Measurements from ENCODE around the gene CHRNE.
A peak's percentile ranks its signal among the peaks of the same experiment; 100 is the strongest.
"Not testable (repeated sequence)": the region's sequence is repeated elsewhere in the genome, so short reads cannot be mapped to it uniquely, and the experiment has no call there.

Gene CHRNE

GRCh38 chr17:4858068-4858881, 44.6 kb downstream of the CHRNE start:
- TF ChIP-seq POLR2A (IDR thresholded peaks at IDR 0.05; ENCODE audit: low read depth, low read length) (no peak), POLR2AphosphoS5 (IDR thresholded peaks at IDR 0.05; ENCODE audit: low read depth, low read length) (no peak), TAF1 (IDR thresholded peaks at IDR 0.05; ENCODE audit: borderline replicate concordance, low read depth, low read length) (no peak)
- no peak for FAIRE-seq
- no peak for DNase-seq (ENCODE audit: insufficient read length)

GRCh38 chr17:4857347-4857746, 45.6 kb downstream of the CHRNE start:
- not testable (repeated sequence) for FAIRE-seq; DNase-seq (ENCODE audit: insufficient read length)

- DNase-seq (ENCODE audit: insufficient read length) (no peak), FAIRE-seq (no peak)
- TF ChIP-seq TAF1 (IDR thresholded peaks at IDR 0.05; ENCODE audit: borderline replicate concordance, low read depth, low read length), result no peak
- no peak for TF ChIP-seq POLR2A (IDR thresholded peaks at IDR 0.05; ENCODE audit: low read depth, low read length)
- TF ChIP-seq POLR2AphosphoS5 (IDR thresholded peaks at IDR 0.05; ENCODE audit: low read depth, low read length), result no peak
These were observed 46.0 kb downstream of the CHRNE start for GRCh38 chr17:4856937-4857314.

GRCh38 chr17:4856271-4856936, 46.5 kb downstream of the CHRNE start:
- FAIRE-seq, result no peak
- TF ChIP-seq POLR2AphosphoS5 (IDR thresholded peaks at IDR 0.05; ENCODE audit: low read depth, low read length), result no peak
- no peak for TF ChIP-seq TAF1 (IDR thresholded peaks at IDR 0.05; ENCODE audit: borderline replicate concordance, low read depth, low read length)
- DNase-seq (ENCODE audit: insufficient read length), result no peak

- TF ChIP-seq POLR2A (IDR thresholded peaks at IDR 0.05; ENCODE audit: low read depth, low read length) (no peak), POLR2AphosphoS5 (IDR thresholded peaks at IDR 0.05; ENCODE audit: low read depth, low read length) (no peak), TAF1 (IDR thresholded peaks at IDR 0.05; ENCODE audit: borderline replicate concordance, low read depth, low read length) (no peak)
- no peak for FAIRE-seq
- no peak for DNase-seq (ENCODE audit: insufficient read length)
These were observed 48.7 kb downstream of the CHRNE start for GRCh38 chr17:4854111-4854681.

GRCh38 chr17:4853208-4853671, 49.7 kb downstream of the CHRNE start:
- DNase-seq (ENCODE audit: insufficient read length) (no peak), FAIRE-seq (no peak)
- no peak for TF ChIP-seq POLR2AphosphoS5 (IDR thresholded peaks at IDR 0.05; ENCODE audit: low read depth, low read length)
- no peak for TF ChIP-seq POLR2A (IDR thresholded peaks at IDR 0.05; ENCODE audit: low read depth, low read length)
- TF ChIP-seq TAF1 (IDR thresholded peaks at IDR 0.05; ENCODE audit: borderline replicate concordance, low read depth, low read length), result no peak

- DNase-seq (ENCODE audit: insufficient read length) (no peak), FAIRE-seq (peak; percentile 42)
- TF ChIP-seq POLR2A (IDR thresholded peaks at IDR 0.05; ENCODE audit: low read depth, low read length) (no peak), POLR2AphosphoS5 (IDR thresholded peaks at IDR 0.05; ENCODE audit: low read depth, low read length) (no peak)
These were observed 50.2 kb downstream of the CHRNE start for GRCh38 chr17:4852567-4853207.

GRCh38 chr17:4851084-4851483, 51.8 kb downstream of the CHRNE start:
- FAIRE-seq, result no peak
- no peak for TF ChIP-seq TAF1 (IDR thresholded peaks at IDR 0.05; ENCODE audit: borderline replicate concordance, low read depth, low read length)
- no peak for TF ChIP-seq POLR2A (IDR thresholded peaks at IDR 0.05; ENCODE audit: low read depth, low read length)
- no peak for TF ChIP-seq POLR2AphosphoS5 (IDR thresholded peaks at IDR 0.05; ENCODE audit: low read depth, low read length)
- DNase-seq (ENCODE audit: insufficient read length), result no peak

GRCh38 chr17:4850246-4850645, 52.7 kb downstream of the CHRNE start:
- no peak for FAIRE-seq

GRCh38 chr17:4849011-4849536, 53.8 kb downstream of the CHRNE start:
- TF ChIP-seq TAF1 (IDR thresholded peaks at IDR 0.05; ENCODE audit: borderline replicate concordance, low read depth, low read length), result no peak
- no peak for TF ChIP-seq POLR2A (IDR thresholded peaks at IDR 0.05; ENCODE audit: low read depth, low read length)
- DNase-seq (ENCODE audit: insufficient read length), result no peak
- FAIRE-seq, result no peak

More at GRCh38 chr17:4850246-4850645, 52.7 kb downstream of the CHRNE start:
- no peak for DNase-seq (ENCODE audit: insufficient read length)
- no peak for TF ChIP-seq TAF1 (IDR thresholded peaks at IDR 0.05; ENCODE audit: borderline replicate concordance, low read depth, low read length)
- TF ChIP-seq POLR2A (IDR thresholded peaks at IDR 0.05; ENCODE audit: low read depth, low read length), result no peak
- no peak for TF ChIP-seq POLR2AphosphoS5 (IDR thresholded peaks at IDR 0.05; ENCODE audit: low read depth, low read length)
